ENCODE results near the gene PNPLA7. TPM values are rescaled to one million over a fixed set of nuclear protein-coding genes. Genes with fewer than 3 reads are reported as not detected.

The PNPLA7 gene
- total RNA-seq, 2 experiments from 2014 or later: 3.0 to 3.2 TPM

DNA sequence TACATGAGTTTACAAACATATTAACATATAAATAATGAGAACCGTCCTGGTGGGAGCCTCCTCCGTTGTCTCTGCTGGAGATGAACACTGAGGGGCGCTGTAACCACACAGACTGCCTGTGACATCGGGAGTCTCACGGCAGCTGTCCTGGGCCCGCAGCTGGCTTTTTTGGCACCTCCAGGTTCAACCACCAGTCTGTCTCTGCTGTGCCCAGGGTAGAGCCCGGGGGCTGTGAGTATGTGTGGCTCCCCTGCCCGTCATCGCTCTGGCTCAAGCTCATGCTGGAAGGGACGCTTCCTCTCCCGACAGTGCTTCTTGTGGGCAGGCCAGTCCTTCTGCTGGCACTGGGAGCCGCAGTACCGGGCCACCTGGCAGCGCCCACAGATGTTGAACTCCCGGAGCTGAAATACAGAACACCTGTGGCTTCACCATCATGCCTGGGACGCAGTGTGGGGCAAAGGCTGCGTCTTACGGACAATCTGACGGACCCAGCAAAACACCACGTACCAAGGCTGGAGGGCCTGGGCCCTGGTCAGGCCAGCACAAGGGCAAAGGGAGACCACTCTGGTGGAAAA is 32.2 kb upstream of the PNPLA7 start:
- Mint-ChIP-seq H3K27ac (peak overlapping the region; percentile 24), H3K36me3 (peaks cover 8% of the 10 kb centered on the region), H3K9me3 (ENCODE audit: low read depth) (no peaks in the 10 kb centered on the region), H3K4me1 (peaks cover 12% of the 10 kb centered on the region), H3K27me3 (no peaks in the 10 kb centered on the region), H3K4me3 (no peak overlapping the region)
- CTCF ChIA-PET: interaction anchor here (0.5 kb wide), 1 partner anchor 186 kb away, joined by 3 read pairs; no protein-coding TSS in a partner anchor
- DNase-seq (peak; percentile 49), ATAC-seq (no peak)

DNA sequence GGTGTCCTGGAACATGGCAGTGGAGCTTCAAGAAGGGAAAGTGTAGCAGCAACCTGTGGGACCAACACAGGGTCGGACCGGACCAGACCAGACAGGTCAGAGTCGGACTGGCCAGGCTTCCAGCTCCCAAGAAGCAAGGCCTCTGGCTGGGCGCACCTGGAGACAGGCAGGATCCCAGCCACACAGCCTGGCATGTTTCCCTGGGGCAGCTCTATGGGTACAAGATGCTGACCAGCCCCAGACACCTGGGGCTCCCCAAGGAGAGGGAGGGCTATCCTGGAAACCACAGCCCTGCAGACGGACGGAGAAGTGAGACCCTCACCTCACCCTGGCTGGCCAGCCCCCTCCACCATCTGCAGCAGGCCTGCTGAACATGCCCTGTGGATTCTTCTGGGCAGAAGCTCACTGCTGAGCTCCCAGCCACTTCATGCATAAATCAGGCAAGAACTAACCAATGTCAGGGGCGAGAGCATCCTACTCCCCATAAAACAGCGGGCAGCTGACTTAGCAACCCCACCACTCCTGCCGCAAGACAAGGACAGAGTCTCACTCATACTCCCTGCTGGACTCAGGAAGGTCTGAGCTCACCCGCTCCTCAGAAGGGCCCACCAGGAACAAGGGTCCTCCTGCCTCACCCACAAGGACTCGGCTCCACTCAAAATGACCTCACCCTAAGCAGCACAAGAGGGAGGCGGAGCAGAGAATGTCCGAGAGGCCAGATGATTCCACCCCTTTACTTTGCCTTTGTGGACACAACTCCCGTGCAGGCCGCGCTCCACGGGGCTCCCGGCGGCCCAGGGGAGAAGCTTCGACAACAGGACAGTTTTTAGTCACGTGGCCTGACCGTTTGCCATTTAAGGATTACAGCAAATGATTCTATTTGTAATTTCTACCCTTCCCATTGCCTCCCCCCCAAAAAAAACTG is 31.4 kb upstream of the PNPLA7 start:
- Mint-ChIP-seq H3K36me3 (peaks cover 5% of the 10 kb centered on the region), H3K27me3 (no peaks in the 10 kb centered on the region), H3K4me3 (no peak overlapping the region), H3K9me3 (ENCODE audit: low read depth) (no peaks in the 10 kb centered on the region), H3K27ac (peak overlapping the region; percentile 24), H3K4me1 (peaks cover 18% of the 10 kb centered on the region)
- no peak for ATAC-seq
- DNase-seq: no peak
- CTCF ChIA-PET: interaction anchor here (0.5 to 2.6 kb wide), 4 partner anchors 9 to 186 kb away, joined by 3 to 10 read pairs (median 3); partner anchors contain the start of gene ZMYND19

DNA sequence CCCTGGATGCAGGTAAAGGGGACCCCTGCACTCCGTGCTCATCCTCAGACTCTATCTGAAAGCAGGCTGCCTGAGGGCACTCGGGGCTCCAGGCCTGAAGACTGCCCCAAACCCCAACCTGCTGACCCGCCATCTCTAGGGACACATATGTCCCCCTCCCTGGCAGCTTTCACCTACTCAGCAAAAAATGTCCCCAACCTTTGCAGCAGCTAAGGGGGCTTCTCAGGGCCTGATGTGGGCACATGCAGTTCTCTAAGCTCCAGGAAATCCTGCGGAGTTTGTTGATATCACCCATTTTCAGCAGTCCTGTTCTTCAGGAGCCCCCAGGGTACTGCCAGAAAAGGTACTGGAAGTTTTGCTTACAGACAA is 30.7 kb upstream of the PNPLA7 start:
- Mint-ChIP-seq H3K36me3 (peaks cover 3% of the 10 kb centered on the region), H3K9me3 (ENCODE audit: low read depth) (no peaks in the 10 kb centered on the region), H3K27ac (no peak overlapping the region), H3K4me3 (no peak overlapping the region), H3K27me3 (no peaks in the 10 kb centered on the region), H3K4me1 (peaks cover 25% of the 10 kb centered on the region)
- DNase-seq (no peak), ATAC-seq (no peak)
- CTCF ChIA-PET: interaction anchor here (0.6 to 2.6 kb wide), 3 partner anchors 10 to 47 kb away, joined by 3 to 10 read pairs (median 3); partner anchors contain the start of gene ZMYND19

DNA sequence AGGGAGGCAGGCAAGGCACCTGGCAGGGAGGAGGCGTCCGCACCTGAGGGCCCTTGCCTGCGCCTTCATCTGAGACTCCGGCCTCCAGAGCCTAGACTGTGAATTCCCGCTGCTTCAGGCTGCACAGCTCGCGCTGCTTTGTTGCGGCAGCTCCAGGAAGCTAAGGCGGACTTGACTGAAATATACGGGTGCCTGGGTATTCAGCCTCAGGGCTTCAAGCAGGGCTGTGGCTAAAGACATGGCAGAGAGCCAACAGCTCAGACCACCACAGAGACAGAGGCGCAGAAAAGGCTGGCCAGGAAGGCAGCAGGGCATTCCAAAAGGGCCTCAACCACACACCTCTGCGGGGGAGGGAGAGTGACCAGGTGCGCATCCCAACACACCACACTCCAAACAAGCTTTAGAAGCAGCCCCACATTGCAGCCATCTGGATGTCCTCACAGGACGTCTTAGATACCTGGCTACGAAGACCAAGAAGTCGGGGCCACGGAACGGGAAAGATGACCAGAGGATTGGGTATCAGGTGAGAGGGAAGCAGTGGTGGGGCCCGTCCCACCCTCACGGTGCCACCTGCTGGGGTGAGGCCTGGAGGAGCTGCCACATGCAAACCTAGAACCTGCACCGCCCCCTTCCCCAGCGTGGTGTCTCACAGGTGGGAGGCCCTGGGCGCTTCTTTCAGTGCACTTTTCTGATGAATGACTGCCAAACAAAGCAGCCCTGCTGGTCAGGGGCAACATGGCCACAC is 30.2 kb upstream of the PNPLA7 start:
- Mint-ChIP-seq H3K4me1 (peaks cover 31% of the 10 kb centered on the region), H3K9me3 (ENCODE audit: low read depth) (no peaks in the 10 kb centered on the region), H3K27me3 (no peaks in the 10 kb centered on the region), H3K4me3 (no peak overlapping the region), H3K27ac (no peak overlapping the region), H3K36me3 (peaks cover 8% of the 10 kb centered on the region)
- ATAC-seq: no peak
- no peak for DNase-seq
- CTCF ChIA-PET: interaction anchor here (1.1 to 2.6 kb wide), 7 partner anchors 8 to 93 kb away, joined by 3 to 19 read pairs (median 5); partner anchors contain the start of genes MRPL41 and ZMYND19

DNA sequence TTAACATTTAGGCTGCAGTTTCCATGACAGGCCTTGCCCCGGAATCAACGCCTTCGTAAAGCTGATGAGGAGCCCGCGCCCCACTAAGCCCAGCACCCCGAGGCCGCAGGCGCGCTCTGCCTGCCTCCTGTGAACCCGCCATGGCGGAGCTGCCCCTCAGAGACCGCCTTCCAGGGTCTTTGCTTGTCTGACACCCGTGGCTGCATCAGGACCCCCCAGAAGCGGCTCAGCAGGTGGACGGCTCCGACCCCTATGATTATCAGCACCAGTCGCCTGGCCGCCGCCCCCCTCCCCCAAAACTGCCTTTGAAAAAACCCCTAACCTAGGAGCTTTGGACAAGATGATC is 29.0 kb upstream of the PNPLA7 start:
- Mint-ChIP-seq H3K36me3 (peaks cover 14% of the 10 kb centered on the region), H3K4me1 (peaks cover 35% of the 10 kb centered on the region), H3K27me3 (no peaks in the 10 kb centered on the region), H3K9me3 (ENCODE audit: low read depth) (no peaks in the 10 kb centered on the region), H3K4me3 (peak overlapping the region; percentile 80), H3K27ac (peak overlapping the region; percentile 49)
- DNase-seq (no peak), ATAC-seq (no peak)
- CTCF ChIA-PET: interaction anchor here (0.6 to 3.0 kb wide), 15 partner anchors 9 to 1170 kb away, joined by 3 to 19 read pairs (median 4); partner anchors contain the start of genes EHMT1, MRPL41 and ZMYND19

DNA sequence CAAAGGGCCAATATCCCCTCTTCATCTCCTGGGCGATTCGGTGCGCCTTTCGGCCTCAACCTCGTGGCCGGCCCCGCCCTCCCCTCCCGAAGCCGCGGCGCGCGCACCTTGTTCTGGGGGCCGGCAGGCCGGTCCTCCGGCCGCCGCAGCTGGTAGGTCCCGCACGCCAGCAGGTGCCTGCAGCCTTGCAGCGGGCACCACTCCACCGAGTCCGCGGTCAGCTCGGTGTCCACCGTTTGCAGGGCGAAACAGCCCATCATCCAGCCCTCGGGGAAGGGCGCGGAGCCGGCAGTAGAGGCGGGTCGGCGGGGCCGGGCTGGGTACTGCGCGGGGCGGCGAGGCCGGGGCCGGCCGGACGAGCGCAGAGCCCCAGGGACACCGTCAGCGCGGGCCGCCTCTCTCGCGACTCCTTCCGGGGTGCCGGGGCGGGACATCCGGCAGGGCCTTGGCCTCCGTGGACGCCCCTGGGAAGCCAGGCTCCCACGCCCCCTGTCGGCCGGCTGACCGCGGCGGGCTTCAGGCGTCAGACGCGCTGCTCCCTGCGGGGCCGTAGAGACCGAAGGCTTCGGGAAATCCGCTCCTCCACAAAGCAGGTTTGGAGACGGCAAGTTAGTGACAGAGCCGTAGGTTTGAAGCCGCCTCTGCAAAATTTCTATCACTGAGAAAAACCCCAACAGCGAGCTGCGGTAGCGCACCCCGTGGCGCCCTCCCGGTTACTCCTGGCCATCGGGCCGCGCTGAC is 28.5 kb upstream of the PNPLA7 start, which contains the start of gene DPH7:
DPH7 (minus strand) TSS at position 408 of the 741 bp plus-strand sequence; CDS start at position 260, 148 bp downstream.
- Mint-ChIP-seq H3K27ac (peak within 1 kb of the TSS; percentile 74), H3K4me3 (peak within 1 kb of the TSS; percentile 80), H3K36me3 (peaks cover 18% of the 10 kb centered on the region), H3K27me3 (no peaks in the 10 kb centered on the region), H3K9me3 (ENCODE audit: low read depth) (no peaks in the 10 kb centered on the region), H3K4me1 (peaks cover 35% of the 10 kb centered on the region)
- peak; percentile 98 for ATAC-seq
- peak; percentile 96 for DNase-seq
- CTCF ChIA-PET: interaction anchor here (0.8 to 3.0 kb wide), 16 partner anchors 8 to 156 kb away, joined by 3 to 19 read pairs (median 4); partner anchors contain the start of genes EHMT1, MRPL41 and ZMYND19

DNA sequence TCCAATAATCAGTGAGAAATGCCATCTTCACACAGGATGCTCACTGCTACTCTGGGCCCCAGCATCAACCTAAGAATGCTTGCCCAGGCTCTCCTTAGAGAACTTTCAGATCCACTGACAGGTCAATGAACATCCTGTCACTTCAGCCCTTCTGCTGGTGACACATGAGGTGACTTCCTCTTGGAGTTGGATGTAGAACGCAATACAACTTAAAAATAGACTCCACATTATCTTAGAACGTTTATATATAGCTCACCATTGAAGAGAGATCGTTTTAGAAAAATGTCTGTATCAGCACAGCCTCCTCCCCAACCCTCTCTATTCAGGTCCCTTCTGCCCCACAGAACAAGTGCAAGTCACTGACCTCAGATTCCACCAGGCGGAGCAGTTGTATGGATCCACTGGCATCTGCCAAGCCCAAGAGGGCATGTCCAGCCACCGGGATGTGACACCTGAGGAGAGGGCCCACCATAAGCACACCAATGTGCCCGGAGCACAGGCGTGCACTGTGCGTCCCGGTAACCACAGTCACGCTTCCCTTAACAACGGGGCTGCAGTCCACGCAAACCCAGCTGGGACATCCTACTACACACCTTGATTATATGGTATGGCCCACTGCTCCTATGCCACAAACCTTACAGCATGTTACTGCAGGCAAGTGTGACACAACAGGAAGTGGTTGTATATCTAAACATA is 25.7 kb upstream of the PNPLA7 start:
- Mint-ChIP-seq H3K36me3 (peaks cover 28% of the 10 kb centered on the region), H3K4me3 (peak overlapping the region; percentile 48), H3K9me3 (ENCODE audit: low read depth) (no peaks in the 10 kb centered on the region), H3K27me3 (no peaks in the 10 kb centered on the region), H3K4me1 (peaks cover 35% of the 10 kb centered on the region), H3K27ac (peak overlapping the region; percentile 79)
- DNase-seq (peak; percentile 50), ATAC-seq (no peak)
- CTCF ChIA-PET: interaction anchor here (1.3 to 2.7 kb wide), 2 partner anchors 12 to 24 kb away, joined by 4 to 8 read pairs; partner anchors contain the start of gene MRPL41

DNA sequence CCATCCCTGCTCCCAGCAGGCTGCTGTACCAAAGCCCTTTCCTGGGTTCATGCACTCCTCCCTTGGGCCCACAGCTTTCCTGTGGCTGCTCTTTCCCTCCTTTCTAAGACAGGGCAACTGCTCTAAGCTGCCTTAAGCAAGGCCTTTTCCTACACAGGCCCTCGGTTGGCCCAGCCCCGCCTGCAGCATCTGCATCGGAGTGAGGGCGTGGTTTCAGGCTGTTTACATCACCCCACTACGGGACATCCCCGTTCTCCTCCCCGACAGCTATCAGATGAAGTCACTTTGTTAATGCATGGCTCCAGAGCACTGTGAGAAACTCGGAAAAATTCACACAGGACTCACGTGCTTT is 25.1 kb upstream of the PNPLA7 start:
- H3K4me1 Mint-ChIP-seq: peaks cover 35% of the 10 kb centered on the region
- peak overlapping the region; percentile 79 for H3K27ac Mint-ChIP-seq
- CTCF ChIA-PET: interaction anchor here (1.3 to 2.7 kb wide), 2 partner anchors 13 to 23 kb away, joined by 4 to 8 read pairs; partner anchors contain the start of gene MRPL41
- H3K9me3 Mint-ChIP-seq (ENCODE audit: low read depth): no peaks in the 10 kb centered on the region
- DNase-seq (peak; percentile 51), ATAC-seq (no peak)
- peaks cover 34% of the 10 kb centered on the region for H3K36me3 Mint-ChIP-seq
- no peaks in the 10 kb centered on the region for H3K27me3 Mint-ChIP-seq
- H3K4me3 Mint-ChIP-seq: no peak overlapping the region

DNA sequence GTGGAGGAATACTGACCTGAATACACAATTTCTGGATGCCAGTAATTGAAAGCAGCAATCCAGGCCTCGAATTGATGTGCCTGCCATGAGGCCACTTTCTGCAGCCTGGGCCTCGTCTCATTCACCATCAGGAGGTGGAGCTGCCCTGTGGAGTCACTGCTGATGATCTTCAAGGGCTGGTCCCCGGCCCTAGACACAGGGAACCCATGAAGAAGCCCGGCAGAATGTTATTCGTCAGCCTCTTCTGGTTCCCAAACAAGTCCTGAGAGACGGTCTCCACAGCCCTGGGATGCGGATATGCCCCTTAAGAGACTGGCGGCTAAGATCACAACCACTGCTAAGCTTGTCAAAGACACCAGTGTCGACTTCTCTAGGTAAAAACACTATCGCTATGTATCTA is 24.0 kb upstream of the PNPLA7 start:
- H3K27ac Mint-ChIP-seq: no peak overlapping the region
- ATAC-seq: no peak
- CTCF ChIA-PET: interaction anchor here (2.7 kb wide), 1 partner anchor 14 kb away, joined by 8 read pairs; no protein-coding TSS in a partner anchor
- peaks cover 34% of the 10 kb centered on the region for H3K4me1 Mint-ChIP-seq
- peaks cover 39% of the 10 kb centered on the region for H3K36me3 Mint-ChIP-seq
- no peak overlapping the region for H3K4me3 Mint-ChIP-seq
- no peaks in the 10 kb centered on the region for H3K27me3 Mint-ChIP-seq
- H3K9me3 Mint-ChIP-seq (ENCODE audit: low read depth): no peaks in the 10 kb centered on the region
- no peak for DNase-seq

DNA sequence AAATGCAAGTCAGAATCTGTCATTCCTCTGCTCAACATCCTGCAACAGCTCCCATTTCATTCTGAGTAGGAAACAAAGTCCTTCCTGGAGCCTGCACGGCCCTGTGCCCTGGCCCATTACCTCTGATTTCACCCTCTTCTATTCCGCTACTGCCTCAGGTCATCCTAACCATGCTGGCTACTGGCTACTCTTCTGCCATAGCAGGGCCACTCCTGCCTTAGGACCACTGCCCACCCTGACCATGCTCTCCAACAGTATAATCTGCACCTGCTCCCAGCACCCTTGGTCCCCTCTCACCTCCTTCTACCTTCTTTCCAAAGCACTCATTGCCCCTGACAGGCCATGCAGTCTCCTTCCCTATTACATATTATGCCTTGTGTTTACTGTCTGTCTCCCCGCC is 20.4 kb upstream of the PNPLA7 start:
- DNase-seq (no peak), ATAC-seq (no peak)
- no peaks in the 10 kb centered on the region for H3K9me3 Mint-ChIP-seq (ENCODE audit: low read depth)
- H3K36me3 Mint-ChIP-seq: peaks cover 32% of the 10 kb centered on the region
- H3K27me3 Mint-ChIP-seq: no peaks in the 10 kb centered on the region
- CTCF ChIA-PET: interaction anchor here (1.3 kb wide), 1 partner anchor 9 kb away, joined by 4 read pairs; no protein-coding TSS in a partner anchor
- H3K4me3 Mint-ChIP-seq: no peak overlapping the region
- no peak overlapping the region for H3K27ac Mint-ChIP-seq
- peaks cover 10% of the 10 kb centered on the region for H3K4me1 Mint-ChIP-seq

DNA sequence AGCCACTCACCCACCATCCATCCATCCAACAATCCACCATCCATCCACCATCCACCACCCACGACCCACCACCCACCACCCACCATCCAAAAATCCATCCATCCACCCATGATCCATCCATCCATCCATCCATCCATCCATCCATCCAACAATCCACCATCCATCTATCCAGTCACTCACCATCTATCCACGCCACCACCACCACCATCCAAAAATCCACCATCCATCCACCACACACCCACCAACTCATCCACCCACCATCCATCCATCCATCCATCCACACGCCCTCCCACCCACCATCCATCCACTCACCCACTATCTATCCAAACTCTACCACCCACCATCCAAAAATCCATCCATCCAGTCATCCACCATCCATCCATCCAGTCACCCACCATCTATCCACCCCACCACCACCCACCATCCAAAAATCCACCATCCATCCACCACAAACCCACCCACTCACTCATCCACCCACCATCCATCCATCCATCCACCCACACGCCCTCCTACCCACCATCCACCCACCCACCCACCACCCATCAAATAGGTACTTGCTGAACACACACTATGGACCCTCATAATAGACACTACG is 19.5 kb upstream of the PNPLA7 start:
- ATAC-seq (no peak), DNase-seq (no peak)
- CTCF ChIA-PET: interaction anchor here (1.3 kb wide), 1 partner anchor 10 kb away, joined by 4 read pairs; no protein-coding TSS in a partner anchor
- Mint-ChIP-seq H3K9me3 (ENCODE audit: low read depth) (no peaks in the 10 kb centered on the region), H3K4me1 (peaks cover 5% of the 10 kb centered on the region), H3K27me3 (no peaks in the 10 kb centered on the region), H3K27ac (no peak overlapping the region), H3K36me3 (peaks cover 28% of the 10 kb centered on the region), H3K4me3 (no peak overlapping the region)
